HG03571 (cell line): ENCODE results near the gene TM9SF4.
"Not testable (repeated sequence)": the region's sequence is repeated elsewhere in the genome, so short reads cannot be mapped to it uniquely, and the experiment has no call there.

Experiments
- ATAC-seq: cut with Tn5 transposase; IDR thresholded peaks from one replicate; pipeline ENCODE4 v1.9.1; 2021; ENCODE audit not compliant: unreplicated experiment

TM9SF4 gene

DNA sequence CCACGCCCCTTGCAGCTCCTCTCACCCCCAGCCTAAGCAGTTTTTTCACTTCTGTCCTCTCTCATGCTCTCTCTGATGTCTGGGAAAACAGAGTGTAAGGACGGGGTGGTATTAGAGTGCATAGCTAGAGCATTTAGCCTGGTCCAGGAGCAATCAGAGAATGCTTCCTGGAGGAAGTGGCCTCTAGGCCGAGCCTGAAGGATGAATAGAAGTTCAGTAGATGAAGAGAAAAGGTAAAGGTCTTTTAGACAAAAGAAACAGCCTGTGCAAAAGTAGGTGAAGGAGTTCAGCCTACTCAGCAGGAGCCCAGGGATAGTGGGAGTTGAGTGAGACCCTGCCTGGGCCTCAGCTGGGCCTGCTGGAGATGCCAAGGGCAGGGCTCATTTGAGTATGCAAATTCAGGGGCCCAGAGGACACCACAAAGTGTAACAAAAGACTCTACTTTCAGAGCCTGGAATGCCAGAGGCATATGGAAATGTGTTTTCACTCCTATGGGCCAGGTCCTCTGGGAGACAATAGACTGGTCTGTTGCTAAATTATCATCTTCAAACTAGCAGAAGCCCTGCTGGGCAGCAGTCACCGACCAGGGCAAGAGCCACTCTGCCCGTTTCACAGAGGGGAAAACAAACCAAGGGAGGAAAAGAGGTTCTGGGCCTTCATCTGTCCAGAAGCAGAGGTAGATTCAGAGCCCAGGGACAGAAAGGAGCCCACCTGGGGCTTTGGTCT is 19.7 kb upstream of the TM9SF4 start:
- ATAC-seq = no peak

DNA sequence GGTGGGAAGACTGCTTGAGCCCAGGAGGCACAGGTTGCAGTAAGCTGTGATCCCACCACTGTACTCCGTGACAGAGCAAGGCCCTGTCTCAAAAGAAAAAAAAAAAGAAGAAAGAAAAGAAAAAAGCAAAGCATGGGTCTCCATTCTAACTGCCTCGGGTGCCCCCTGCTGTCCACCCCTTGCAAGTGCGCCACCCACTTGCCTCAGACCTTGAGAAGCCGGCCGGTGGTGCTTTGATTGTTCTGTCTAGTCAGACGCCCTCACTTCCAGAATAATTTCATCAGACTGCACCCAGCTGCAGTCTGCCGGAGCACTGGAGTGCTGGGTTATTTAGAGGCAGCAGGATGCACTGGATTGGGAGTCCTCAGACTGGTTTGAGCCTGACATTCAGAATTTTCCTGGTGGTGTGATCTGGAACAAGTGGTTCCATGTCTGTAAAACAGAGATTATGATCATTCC is 17.6 kb upstream of the TM9SF4 start:
- no peak for ATAC-seq

- ATAC-seq = no peak
Measured at GRCh38 chr20:32098786-32099185, 10.7 kb upstream of the TM9SF4 start.

- ATAC-seq = no peak
Measured at GRCh38 chr20:32108814-32109391, 611 bp upstream of the TM9SF4 start.

- no peak for ATAC-seq
Measured at GRCh38 chr20:32110173-32110704, 725 bp downstream of the TM9SF4 start.

- no peak for ATAC-seq
Measured at GRCh38 chr20:32110727-32111126, 1.2 kb downstream of the TM9SF4 start.

DNA sequence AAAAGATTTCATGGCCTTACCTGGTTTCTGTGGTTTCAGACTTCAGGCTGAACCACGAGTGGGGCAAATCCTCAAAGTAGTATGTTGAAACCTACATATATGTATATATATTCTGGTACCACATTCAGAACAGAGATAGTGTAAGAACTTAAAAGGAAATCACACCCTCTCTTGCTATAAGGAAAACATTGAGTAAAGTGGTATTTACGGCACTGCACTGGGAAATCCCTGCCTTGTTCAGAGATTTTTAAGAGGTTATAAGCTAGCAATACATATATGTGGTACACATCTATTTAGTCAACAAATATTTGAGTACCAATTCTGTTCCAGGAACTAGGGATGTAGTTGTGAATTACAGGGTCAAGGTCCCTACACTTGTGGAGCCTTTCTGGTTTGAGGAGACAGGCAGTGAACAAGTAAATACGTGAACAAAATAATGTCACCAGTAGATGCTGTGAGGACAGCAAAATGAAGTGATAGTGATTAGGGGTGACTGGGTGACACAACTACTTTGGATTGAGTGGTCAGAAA is 1.7 kb downstream of the TM9SF4 start:
- ATAC-seq = no peak

DNA sequence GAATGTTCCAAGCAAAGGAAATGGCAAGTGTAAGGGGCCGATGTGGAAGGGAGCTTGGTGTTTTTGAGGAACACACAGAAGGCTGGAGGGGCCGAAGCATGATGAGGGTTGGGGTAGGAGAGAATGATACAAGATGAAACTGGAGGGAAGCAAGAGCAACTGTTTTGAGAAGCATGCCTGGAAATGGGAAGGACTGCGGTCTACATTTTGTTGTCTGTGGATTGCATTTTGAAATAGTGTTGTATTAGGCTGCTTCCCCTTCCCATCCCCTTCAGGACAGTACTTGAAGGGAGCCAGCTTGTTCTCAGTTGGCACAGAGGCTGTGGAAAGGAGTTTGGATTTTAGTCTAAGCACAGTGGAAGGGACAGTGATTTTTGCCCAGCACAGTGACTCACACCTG is 2.2 kb downstream of the TM9SF4 start:
- ATAC-seq = no peak

DNA sequence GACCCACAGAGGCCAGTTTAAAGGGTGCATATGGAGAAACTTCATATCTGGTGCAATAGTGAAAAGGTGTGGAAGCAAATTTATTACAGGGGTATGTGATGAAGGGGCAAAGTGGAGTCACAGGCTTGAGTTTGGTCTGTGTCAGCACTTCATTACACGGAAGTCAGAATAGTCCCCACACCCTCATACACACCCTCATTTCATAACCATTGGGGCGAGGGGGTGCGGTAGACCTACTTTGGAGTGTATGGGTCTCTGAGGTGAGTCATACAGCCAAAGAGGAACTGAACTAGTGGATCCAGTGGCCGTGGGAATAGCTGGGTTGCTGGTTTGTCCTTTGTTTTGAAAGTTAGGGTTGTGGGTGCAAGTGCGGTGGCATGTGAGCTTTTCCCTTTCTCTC is 3.3 kb downstream of the TM9SF4 start:
- no peak for ATAC-seq

DNA sequence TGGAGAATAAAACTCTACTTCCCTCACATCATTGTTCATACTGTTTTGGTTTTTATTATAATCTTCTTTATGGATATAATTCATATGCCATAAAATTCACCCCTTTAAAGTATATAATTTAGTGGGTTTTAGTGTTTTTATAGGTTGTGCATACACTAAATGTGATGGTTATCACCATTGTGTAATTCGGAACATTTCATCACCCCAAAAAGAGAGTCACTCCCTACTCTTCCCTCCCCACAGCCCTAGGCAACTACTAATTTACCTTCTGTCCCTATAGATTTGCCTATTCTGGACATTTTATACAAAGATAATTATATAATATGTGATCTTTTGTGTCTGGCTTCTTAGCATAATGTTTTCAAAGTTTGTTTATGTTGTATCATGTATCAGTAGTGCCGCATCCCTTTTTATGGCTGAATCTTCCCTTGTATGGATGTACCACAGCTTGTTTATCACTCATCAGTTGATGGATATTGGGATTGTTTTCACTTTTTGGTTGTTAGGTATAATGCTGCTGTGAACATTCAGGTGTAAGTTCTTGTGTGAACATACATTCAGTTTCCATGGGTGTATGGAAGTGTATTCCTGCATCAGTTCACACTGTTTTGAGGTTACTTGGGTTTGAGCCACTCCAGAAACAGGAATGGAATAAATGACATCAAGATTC is 4.2 kb downstream of the TM9SF4 start:
- no peak for ATAC-seq

- no peak for ATAC-seq
Measured at GRCh38 chr20:32114305-32114960, 4.9 kb downstream of the TM9SF4 start.

DNA sequence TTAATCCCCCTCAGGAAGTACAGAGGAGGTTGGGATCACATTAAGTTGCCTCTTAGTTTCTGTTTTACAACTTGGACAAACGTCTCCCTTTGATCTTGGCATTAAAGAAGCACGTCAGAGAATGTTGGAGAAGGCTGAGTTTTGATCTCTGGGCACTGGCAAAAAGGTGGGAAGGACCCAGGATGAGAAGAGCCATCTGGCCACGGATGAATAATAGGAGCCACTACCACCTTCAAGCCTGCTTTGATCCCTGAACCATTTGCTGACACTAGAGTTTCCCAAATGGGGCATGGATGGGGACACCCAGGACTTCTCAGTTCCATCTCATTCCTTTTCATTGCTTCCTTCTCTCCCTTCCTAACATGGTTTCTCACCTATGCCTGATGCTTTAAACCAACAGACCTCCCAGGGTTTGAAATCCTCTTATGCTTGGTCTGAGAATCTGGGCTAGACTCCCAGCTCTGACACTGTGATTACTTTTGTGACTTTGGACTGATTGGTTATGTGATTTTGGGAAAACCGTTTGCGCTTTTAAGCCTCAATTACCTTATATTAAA is 5.8 kb downstream of the TM9SF4 start:
- ATAC-seq = no peak

DNA sequence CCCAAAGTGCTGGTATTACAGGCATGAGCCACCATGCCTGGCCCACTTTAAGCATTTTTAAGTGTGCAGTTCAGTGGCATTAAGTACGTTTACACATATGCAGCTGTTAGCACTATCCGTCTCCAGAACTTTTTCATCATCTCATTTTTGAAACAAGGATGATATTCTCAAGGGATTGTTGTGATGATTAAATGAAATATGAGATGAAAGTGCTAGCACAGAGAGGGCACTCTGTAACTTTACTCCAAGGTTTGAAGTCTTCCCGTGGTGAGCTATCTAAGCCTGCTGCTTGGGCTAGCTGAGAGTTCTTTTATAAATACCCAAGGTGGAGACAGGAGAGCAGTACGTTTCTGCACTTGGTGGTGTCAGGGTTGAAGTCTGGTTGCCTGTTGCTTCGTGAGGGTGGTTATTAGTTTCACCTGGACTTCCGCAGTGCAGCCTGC is 6.6 kb downstream of the TM9SF4 start:
- no peak for ATAC-seq

DNA sequence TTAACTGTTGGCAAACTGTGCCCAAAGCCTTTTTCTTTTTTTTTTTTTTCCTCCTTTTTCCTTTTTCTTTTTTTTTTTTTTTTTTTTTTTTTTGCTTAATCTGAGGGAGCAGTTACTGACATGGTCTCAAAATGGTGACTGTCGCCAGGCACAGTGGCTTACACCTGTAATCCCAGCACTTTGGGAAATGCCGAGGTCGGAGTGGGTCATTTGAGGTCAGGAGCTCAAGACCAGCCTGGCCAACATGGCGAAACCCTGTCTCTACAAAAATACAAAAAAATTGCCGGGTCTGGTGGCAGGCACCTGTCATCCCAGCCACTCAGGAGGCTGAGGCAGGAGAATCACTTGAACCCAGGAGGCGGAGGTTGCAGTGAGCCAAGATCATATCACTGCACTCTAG is 7.3 kb downstream of the TM9SF4 start:
- not testable (repeated sequence) for ATAC-seq

GRCh38 chr20:32118427-32118826 is 8.9 kb downstream of the TM9SF4 start:
- not testable (repeated sequence) for ATAC-seq

GRCh38 chr20:32119734-32120133 is 10.2 kb downstream of the TM9SF4 start:
- ATAC-seq = no peak

DNA sequence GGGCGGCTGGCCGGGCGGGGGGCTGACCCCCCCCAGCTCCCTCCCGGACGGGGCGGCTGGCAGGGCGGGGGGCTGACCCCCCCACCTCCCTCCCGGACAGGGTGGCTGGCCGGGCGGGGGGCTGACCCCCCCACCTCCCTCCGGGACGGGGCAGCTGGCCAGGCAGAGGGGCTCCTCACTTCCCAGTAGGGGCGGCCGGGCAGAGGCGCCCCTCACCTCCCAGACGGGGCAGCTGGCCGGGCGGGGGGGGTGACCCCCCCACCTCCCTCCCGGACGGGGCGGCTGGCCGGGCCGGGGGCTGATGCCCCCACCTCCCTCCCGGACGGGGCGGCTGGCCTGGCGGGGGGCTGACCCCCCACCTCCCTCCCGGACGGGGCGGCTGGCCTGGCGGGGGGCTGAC is 12.4 kb downstream of the TM9SF4 start:
- ATAC-seq = not testable (repeated sequence)

GRCh38 chr20:32123088-32123487 is 13.6 kb downstream of the TM9SF4 start:
- no peak for ATAC-seq

- ATAC-seq = no peak
Measured at GRCh38 chr20:32124916-32125454, 15.5 kb downstream of the TM9SF4 start.

- ATAC-seq = no peak
Measured at GRCh38 chr20:32125506-32125905, 16.0 kb downstream of the TM9SF4 start.

GRCh38 chr20:32126919-32127318 is 17.4 kb downstream of the TM9SF4 start:
- ATAC-seq = no peak
